Esophagus squamous epithelium (tissue), 5 donors: ENCODE data around the gene BTBD2. TPM values are rescaled to one million over a fixed set of nuclear protein-coding genes. Genes with fewer than 3 reads are reported as not detected.

Source experiments
- DNase-seq: peaks from one replicate; lab custom pipeline; 2025; lab: John Stamatoyannopoulos, UW
- H3K27ac ChIP-seq, 4 donors: fragments of 200-600 bp; sonication (generic); one replicate each; pipeline ENCODE4 v1.5.1; 2016 to 2019; ENCODE audit warnings: mild to moderate bottlenecking in 1 of 4
- H3K27me3 ChIP-seq, 4 donors: fragments of 200-600 bp; sonication (generic); 1 replicate in 3 of 4; 2 replicates in 1 of 4; pipeline versions ENCODE4 v1.5.1 to v1.6.0; 2017 to 2021; ENCODE audit warnings: antibody characterized with exemption in 1 of 4
- H3K36me3 ChIP-seq, 3 donors: fragments of 200-600 bp; sonication (generic); one replicate each; pipeline ENCODE4 v1.5.1; 2016 to 2019
- H3K4me1 ChIP-seq, 3 donors: fragments of 200-600 bp; sonication (generic); one replicate each; pipeline ENCODE4 v1.5.1; 2017 to 2019
- H3K4me3 ChIP-seq, 4 donors: fragments of 200-600 bp; sonication (generic); 1 replicate in 3 of 4; 2 replicates in 1 of 4; pipeline ENCODE4 v1.5.1; 2016 to 2019; ENCODE audit warnings: mild to moderate bottlenecking in 2 of 4, moderate library complexity in 1 of 4
- H3K9me3 ChIP-seq, 3 donors: fragments of 200-600 bp; sonication (generic); one replicate each; pipeline ENCODE4 v1.5.1; 2016 to 2019
- CTCF ChIP-seq, 6 experiments: fragments of 450-650 bp in 4 of 6; fragments of 200-600 bp in 2 of 6; sonication (generic) in 2 of 6; IDR thresholded peaks; one replicate each; pipeline ENCODE4 v1.5.1; 2016 to 2019; ENCODE audit warnings: antibody characterized with exemption in 6 of 6, mild to moderate bottlenecking in 4 of 6, moderate library complexity in 4 of 6
- POLR2A ChIP-seq, 4 donors: fragments of 450-650 bp; IDR thresholded peaks; one replicate each; pipeline ENCODE4 v1.6.1; 2017; ENCODE audit warnings: antibody characterized with exemption in 4 of 4, mild to moderate bottlenecking in 4 of 4, moderate library complexity in 3 of 4
- WGBS, 2 donors: methylation state at CpG; one replicate each; pipeline ENCODE4 v1.1.5; 2018; 5-methylcytosine and 5-hydroxymethylcytosine counted together
- intact Hi-C: fragments of 100-400 bp; cut with DNase I; formaldehyde crosslinking; loops from one replicate; pipeline ENCODE4 v1.15.0; 2022
- total RNA-seq, 4 donors: library from RNA; depleted of rRNA; stranded (reverse); fragments of >200 nt; gene quantifications; one replicate each; pipeline ENCODE4 v1.1.0, GENCODE V29; 2016
- donor health status: DM: yes; HTN: yes; CAD: no.

BTBD2 gene
- total RNA-seq, 4 donors from 2014 or later = 42.3 to 79.0 (median 63.8) TPM

- Histone ChIP-seq H3K4me1 (peaks cover 0 to 23% (median 0%) of the 10 kb centered on the region in 3 donors), H3K9me3 (no peaks in the 10 kb centered on the region), H3K4me3 (no peak overlapping the region), H3K27ac (no peak overlapping the region), H3K27me3 (no peaks in the 10 kb centered on the region), H3K36me3 (peaks cover 28 to 97% (median 33%) of the 10 kb centered on the region in 3 donors)
- no peak for DNase-seq
- intact Hi-C loops = no loop called here
- no peak for TF ChIP-seq POLR2A (IDR thresholded peaks at IDR 0.05)
- no peak for TF ChIP-seq CTCF (IDR thresholded peaks at IDR 0.05)
- 73 to 90% methylated on average over 4 to 16 of the region's 20 CpGs for WGBS, 2 donors
These were observed 34.3 kb downstream of the BTBD2 start for GRCh38 chr19:1981253-1981652.

- intact Hi-C loops = no loop called here
- Histone ChIP-seq H3K27me3 (no peaks in the 10 kb centered on the region), H3K27ac (no peak overlapping the region), H3K4me1 (peaks cover 0 to 23% (median 0%) of the 10 kb centered on the region in 3 donors), H3K4me3 (no peak overlapping the region), H3K9me3 (no peaks in the 10 kb centered on the region), H3K36me3 (peaks cover 24 to 97% (median 28%) of the 10 kb centered on the region in 3 donors)
- TF ChIP-seq CTCF (IDR thresholded peaks at IDR 0.05) = no peak
- no peak for TF ChIP-seq POLR2A (IDR thresholded peaks at IDR 0.05)
- 100% methylated on average over 4 of the region's 31 CpGs; no CpG with 5 or more reads in 1 of the 2 donors for WGBS, 2 donors
- no peak for DNase-seq
These were observed 34.7 kb downstream of the BTBD2 start for GRCh38 chr19:1980809-1981181.

- H3K27ac ChIP-seq = no peak overlapping the region
- intact Hi-C loops = no loop called here
- no peaks in the 10 kb centered on the region for H3K9me3 ChIP-seq
- TF ChIP-seq CTCF (IDR thresholded peaks at IDR 0.05) (no peak), POLR2A (IDR thresholded peaks at IDR 0.05) (no peak)
- peaks cover 0 to 27% (median 2%) of the 10 kb centered on the region in 3 donors for H3K4me1 ChIP-seq
- DNase-seq = no peak
- peaks cover 26 to 97% (median 28%) of the 10 kb centered on the region in 3 donors for H3K36me3 ChIP-seq
- no peaks in the 10 kb centered on the region for H3K27me3 ChIP-seq
- H3K4me3 ChIP-seq = no peak overlapping the region
- 88 to 95% methylated on average over 9 to 24 of the region's 35 CpGs for WGBS, 2 donors
These were observed 35.3 kb downstream of the BTBD2 start for GRCh38 chr19:1980091-1980808.

GRCh38 chr19:1979642-1980041 is 35.9 kb downstream of the BTBD2 start:
- TF ChIP-seq POLR2A (IDR thresholded peaks at IDR 0.05) (no peak), CTCF (IDR thresholded peaks at IDR 0.05) (no peak)
- Histone ChIP-seq H3K4me3 (no peak overlapping the region), H3K36me3 (peaks cover 25 to 97% (median 29%) of the 10 kb centered on the region in 3 donors), H3K27me3 (no peaks in the 10 kb centered on the region), H3K27ac (no peak overlapping the region), H3K4me1 (peaks cover 0 to 33% (median 3%) of the 10 kb centered on the region in 3 donors), H3K9me3 (no peaks in the 10 kb centered on the region)
- intact Hi-C loops = loop anchor here (10.0 kb wide), 1 partner anchor 815 kb away; no protein-coding TSS in a partner anchor
- DNase-seq = no peak
- no CpG with 5 or more reads among the region's 28 CpGs for WGBS, 2 donors

- no peak for DNase-seq
- TF ChIP-seq POLR2A (IDR thresholded peaks at IDR 0.05) (no peak), CTCF (IDR thresholded peaks at IDR 0.05) (no peak)
- intact Hi-C loops = loop anchor here (10.0 kb wide), 1 partner anchor 816 kb away; no protein-coding TSS in a partner anchor
- Histone ChIP-seq H3K4me3 (no peak overlapping the region), H3K4me1 (peaks cover 0 to 39% (median 3%) of the 10 kb centered on the region in 3 donors), H3K36me3 (peaks cover 24 to 97% (median 29%) of the 10 kb centered on the region in 3 donors), H3K9me3 (no peaks in the 10 kb centered on the region), H3K27me3 (no peaks in the 10 kb centered on the region), H3K27ac (no peak overlapping the region)
- WGBS, 2 donors = 94 to 95% methylated on average over 18 to 25 of the region's 43 CpGs
These were observed 36.5 kb downstream of the BTBD2 start for GRCh38 chr19:1979017-1979416.
